H9 (cell line): ENCODE results near the gene TNFRSF6B. TPM values are rescaled to one million over a fixed set of nuclear protein-coding genes. Genes with fewer than 3 reads are reported as not detected.

Experiments used
- DNase-seq: peaks from one replicate; pipeline ENCODE4 v3.0.0-alpha.2; 2017
- H2AFZ ChIP-seq: one replicate; pipeline ENCODE4 v1.6.1; 2013; ENCODE audit warnings: mild to moderate bottlenecking, low read length, control low read depth, moderate library complexity
- H2AK5ac ChIP-seq: 2 replicates; pipeline ENCODE4 v1.6.1; 2013; ENCODE audit warnings: low read length, control low read depth, mixed read lengths; ENCODE audit not compliant: insufficient read length
- H2BK120ac ChIP-seq: one replicate; pipeline ENCODE4 v1.6.1; 2013; ENCODE audit warnings: low read depth, mild to moderate bottlenecking, low read length, control low read depth, inconsistent platforms; ENCODE audit not compliant: poor library complexity, severe bottlenecking
- H2BK12ac ChIP-seq: 2 replicates; pipeline ENCODE4 v1.6.1; 2013; ENCODE audit warnings: low read length, control low read depth, mixed read lengths, low read depth; ENCODE audit not compliant: insufficient read length
- H2BK15ac ChIP-seq: 2 replicates; pipeline ENCODE4 v1.6.1; 2013; ENCODE audit warnings: low read depth, low read length, control low read depth
- H2BK20ac ChIP-seq: one replicate; pipeline ENCODE4 v1.6.1; 2013; ENCODE audit warnings: low read depth, mild to moderate bottlenecking, low read length, control low read depth, inconsistent platforms; ENCODE audit not compliant: poor library complexity, severe bottlenecking
- H2BK5ac ChIP-seq: 2 replicates; pipeline ENCODE4 v1.6.1; 2013; ENCODE audit warnings: low read length, control low read depth, mixed read lengths; ENCODE audit not compliant: insufficient read length
- H3K14ac ChIP-seq: 2 replicates; pipeline ENCODE4 v1.6.1; 2013; ENCODE audit warnings: low read length, control low read depth; ENCODE audit not compliant: insufficient read depth
- H3K18ac ChIP-seq: 2 replicates; pipeline ENCODE4 v1.6.1; 2013; ENCODE audit warnings: low read depth, mild to moderate bottlenecking, mixed read lengths, low read length, control low read depth; ENCODE audit not compliant: insufficient read length
- H3K23ac ChIP-seq: 2 replicates; pipeline ENCODE4 v1.6.1; 2013; ENCODE audit warnings: low read length, control low read depth, mixed read lengths, low read depth; ENCODE audit not compliant: insufficient read length
- H3K23me2 ChIP-seq: 2 replicates; pipeline ENCODE4 v1.6.1; 2013; ENCODE audit warnings: low read depth, mild to moderate bottlenecking, mixed read lengths, low read length, control low read depth; ENCODE audit not compliant: insufficient read length, poor library complexity, severe bottlenecking
- H3K27ac ChIP-seq: 2 replicates; pipeline ENCODE4 v1.5.1; 2013; ENCODE audit warnings: low read length, control low read depth, mixed read lengths, low read depth; ENCODE audit not compliant: insufficient read length
- H3K27me3 ChIP-seq: 2 replicates; pipeline ENCODE4 v1.6.1; 2013; ENCODE audit warnings: low read length, control low read depth, inconsistent platforms; ENCODE audit not compliant: insufficient read depth
- H3K4ac ChIP-seq: 2 replicates; pipeline ENCODE4 v1.6.1; 2013; ENCODE audit warnings: low read depth, mild to moderate bottlenecking, control low read depth, inconsistent platforms, low read length, moderate library complexity
- H3K4me1 ChIP-seq: 2 replicates; pipeline ENCODE4 v1.6.1; 2013; ENCODE audit warnings: low read length, control low read depth, inconsistent platforms; ENCODE audit not compliant: insufficient read depth
- H3K4me2 ChIP-seq: 2 replicates; pipeline ENCODE4 v1.6.1; 2013; ENCODE audit warnings: low read length, control low read depth, mixed read lengths; ENCODE audit not compliant: insufficient read length, insufficient read depth
- H3K56ac ChIP-seq: 2 replicates; pipeline ENCODE4 v1.6.1; 2013; ENCODE audit warnings: low read depth, mild to moderate bottlenecking, mixed read lengths, low read length, control low read depth; ENCODE audit not compliant: insufficient read length
- H3K79me1 ChIP-seq: 2 replicates; pipeline ENCODE4 v1.6.1; 2013; ENCODE audit warnings: low read depth, mild to moderate bottlenecking, moderate library complexity, low read length, control low read depth, inconsistent platforms; ENCODE audit not compliant: insufficient read depth, poor library complexity, severe bottlenecking
- H3K79me2 ChIP-seq: 2 replicates; pipeline ENCODE4 v1.6.1; 2013; ENCODE audit warnings: low read length, control low read depth, inconsistent platforms; ENCODE audit not compliant: insufficient read depth
- H3K9ac ChIP-seq: 2 replicates; pipeline ENCODE4 v1.6.1; 2013; ENCODE audit warnings: low read length, control low read depth, mixed read lengths; ENCODE audit not compliant: insufficient read length; ENCODE audit errors: extremely low read depth
- H3K9me3 ChIP-seq: one replicate; pipeline ENCODE4 v1.6.1; 2013; ENCODE audit warnings: low read depth, low read length, inconsistent platforms; ENCODE audit not compliant: control insufficient read depth
- H3T11ph ChIP-seq: one replicate; pipeline ENCODE4 v1.6.1; 2013; ENCODE audit warnings: mild to moderate bottlenecking, low read length, control low read depth, inconsistent platforms
- H4K20me1 ChIP-seq: one replicate; pipeline ENCODE4 v1.6.1; 2013; ENCODE audit not compliant: control insufficient read depth, insufficient read length, insufficient read depth
- H4K5ac ChIP-seq: 2 replicates; pipeline ENCODE4 v1.6.1; 2013; ENCODE audit warnings: low read depth, mild to moderate bottlenecking, mixed read lengths, low read length, control low read depth; ENCODE audit not compliant: insufficient read length
- H4K8ac ChIP-seq: replicated peaks from 2 replicates; pipeline ENCODE4 v1.6.1; 2013; ENCODE audit warnings: low read length, control low read depth, mixed read lengths, low read depth; ENCODE audit not compliant: insufficient read length
- H4K91ac ChIP-seq: 2 replicates; pipeline ENCODE4 v1.6.1; 2013; ENCODE audit warnings: low read depth, mild to moderate bottlenecking, moderate library complexity, mixed read lengths, low read length, control low read depth; ENCODE audit not compliant: insufficient read length
- H3K27ac Mint-ChIP-seq, 3 experiments: 2 replicates in 2 of 3; 3 replicates in 1 of 3; pipeline ENCODE4 v1.8.0; 2020 to 2021; ENCODE audit warnings: mixed read lengths in 3 of 3, mild to moderate bottlenecking in 1 of 3, moderate library complexity in 1 of 3
- H3K27me3 Mint-ChIP-seq: 2 replicates; pipeline ENCODE4 v1.8.0; 2021; ENCODE audit warnings: low read depth, mild to moderate bottlenecking, moderate library complexity, mixed read lengths
- H3K36me3 Mint-ChIP-seq, 3 experiments: 2 replicates in 2 of 3; 3 replicates in 1 of 3; pipeline ENCODE4 v1.8.0; 2020 to 2021; ENCODE audit warnings: low read depth in 3 of 3, mixed read lengths in 3 of 3; ENCODE audit not compliant: insufficient read depth in 1 of 3
- H3K4me1 Mint-ChIP-seq, 2 experiments: 2 replicates each; pipeline ENCODE4 v1.8.0; 2020; ENCODE audit warnings: mixed read lengths in 2 of 2
- H3K4me3 Mint-ChIP-seq, 2 experiments: 2 replicates in 1 of 2; 3 replicates in 1 of 2; pipeline ENCODE4 v1.8.0; 2020 to 2021; ENCODE audit warnings: mild to moderate bottlenecking in 2 of 2, mixed read lengths in 2 of 2, moderate library complexity in 1 of 2
- H3K9me3 Mint-ChIP-seq, 2 experiments: 2 replicates in 1 of 2; 3 replicates in 1 of 2; pipeline ENCODE4 v1.8.0; 2020; ENCODE audit warnings: mild to moderate bottlenecking in 2 of 2, mixed read lengths in 2 of 2, moderate library complexity in 1 of 2
- CTCF ChIP-seq: fragments of 200-600 bp; sonication (generic); conservative IDR thresholded peaks from 3 replicates; pipeline ENCODE4 v1.8.0; 2021; ENCODE audit warnings: antibody characterized with exemption, mild to moderate bottlenecking
- WGBS: extraction: QIAGEN DNeasy Blood & Tissue Kit; methylation state at CpG from one replicate; pipeline ENCODE4 v1.1.7; 2013; ENCODE audit warnings: missing lambda C conversion rate, low lambda C conversion rate, mixed read lengths; ENCODE audit not compliant: insufficient read length; ENCODE audit errors: extremely low coverage; 5-methylcytosine and 5-hydroxymethylcytosine counted together
- total RNA-seq: library from RNA; stranded (reverse); gene quantifications from 2 replicates; pipeline ENCODE4 v1.2.1, GENCODE V29; 2021

Gene TNFRSF6B
- total RNA-seq, 1 experiment from 2014 or later, result not detected

DNA sequence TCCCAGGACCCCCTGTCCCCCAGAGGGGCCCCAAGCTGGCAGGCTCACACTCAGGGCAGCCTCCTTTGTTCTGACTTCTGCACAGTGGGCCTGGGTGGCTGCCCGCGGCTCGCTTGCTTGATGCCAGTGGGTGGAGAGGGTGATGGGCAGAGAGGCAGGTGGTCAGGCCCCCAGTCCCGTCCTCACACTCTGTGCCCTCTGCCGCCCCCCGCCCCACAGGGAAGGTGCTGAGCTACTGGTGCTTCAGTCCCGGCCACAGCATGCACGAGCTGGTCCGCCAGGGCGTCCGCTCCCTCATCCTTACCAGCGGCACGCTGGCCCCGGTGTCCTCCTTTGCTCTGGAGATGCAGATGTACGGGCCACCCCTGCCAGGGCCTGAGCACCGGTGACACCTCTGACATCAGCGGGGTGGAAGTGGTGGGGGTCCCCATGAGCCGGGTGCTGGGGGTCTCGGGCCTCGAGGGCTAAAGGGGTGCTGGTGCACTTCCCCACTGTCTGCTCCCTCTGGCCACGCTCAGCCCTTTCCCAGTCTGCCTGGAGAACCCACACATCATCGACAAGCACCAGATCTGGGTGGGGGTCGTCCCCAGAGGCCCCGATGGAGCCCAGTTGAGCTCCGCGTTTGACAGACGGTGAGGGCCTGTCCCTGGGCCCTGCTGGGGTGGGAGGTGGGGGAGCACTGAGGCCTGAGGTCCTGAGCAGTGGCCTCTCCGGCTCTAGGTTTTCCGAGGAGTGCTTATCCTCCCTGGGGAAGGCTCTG lies 8.9 kb upstream of the TNFRSF6B start:
- no peaks in the 10 kb centered on the region for H3K79me2 ChIP-seq
- H3K79me1 ChIP-seq, result no peaks in the 10 kb centered on the region
- no peak overlapping the region for H3T11ph ChIP-seq
- H3K23ac ChIP-seq, result no peak overlapping the region
- H3K27ac ChIP-seq, result no peak overlapping the region
- no peaks in the 10 kb centered on the region for H4K20me1 ChIP-seq
- no peak overlapping the region for H3K4me3 Mint-ChIP-seq
- H4K5ac ChIP-seq, result no peak overlapping the region
- no peak overlapping the region for H3K4me2 ChIP-seq
- H3K27me3 Mint-ChIP-seq, result no peaks in the 10 kb centered on the region; the same call in 1 of the 2 replicates
- H4K91ac ChIP-seq, result no peak overlapping the region
- H2BK20ac ChIP-seq, result no peak overlapping the region
- no peaks in the 10 kb centered on the region for H3K27me3 ChIP-seq
- no peaks in the 10 kb centered on the region for H3K9me3 Mint-ChIP-seq
- WGBS, result no CpG with 5 or more reads among the region's 29 CpGs
- H3K4ac ChIP-seq, result no peak overlapping the region
- H3K23me2 ChIP-seq, result no peaks in the 10 kb centered on the region
- no peaks in the 10 kb centered on the region for H3K4me1 ChIP-seq
- H3K18ac ChIP-seq, result no peak overlapping the region
- H4K8ac ChIP-seq, result no peak overlapping the region
- H2BK5ac ChIP-seq, result no peak overlapping the region
- no peak overlapping the region for H3K27ac Mint-ChIP-seq
- H2BK12ac ChIP-seq, result no peak overlapping the region
- H2AFZ ChIP-seq, result no peak overlapping the region
- H3K9me3 ChIP-seq, result no peaks in the 10 kb centered on the region
- H3K36me3 Mint-ChIP-seq, result peaks cover 5 to 8% (median 6%) of the 10 kb centered on the region in 3 experiments; a peak in 6 of 7 replicates
- no peak overlapping the region for H3K56ac ChIP-seq
- no peak overlapping the region for H3K9ac ChIP-seq
- no peak overlapping the region for H2AK5ac ChIP-seq
- no peaks in the 10 kb centered on the region for H3K4me1 Mint-ChIP-seq
- no peak overlapping the region for H3K14ac ChIP-seq
- H2BK120ac ChIP-seq, result no peak overlapping the region
- no peak for TF ChIP-seq CTCF
- no peak overlapping the region for H2BK15ac ChIP-seq
- DNase-seq, result no peak
